HFF-Myc (cell line): Measurements from ENCODE around the gene YAF2.
"Not testable (repeated sequence)": the region's sequence is repeated elsewhere in the genome, so short reads cannot be mapped to it uniquely, and the experiment has no call there.

ENCODE experiments used
- DNase-seq: peaks from one replicate; pipeline ENCODE4 v3.0.0-alpha.2; 2011; ENCODE audit warnings: low read depth; ENCODE audit errors: extremely low read depth
- H3K4me3 ChIP-seq: replicated peaks from 2 replicates; pipeline ENCODE4 v1.5.1; 2011; ENCODE audit warnings: low read depth, mild to moderate bottlenecking, control low read depth, low read length
- TF ChIP-seq, protein P1 (sequence below): IDR thresholded peaks from 2 replicates; pipeline ENCODE4 v1.5.1; 2012; ENCODE audit warnings: mild to moderate bottlenecking, low read depth, low read length, control low read depth; ENCODE audit errors: missing control alignments

The YAF2 gene

DNA sequence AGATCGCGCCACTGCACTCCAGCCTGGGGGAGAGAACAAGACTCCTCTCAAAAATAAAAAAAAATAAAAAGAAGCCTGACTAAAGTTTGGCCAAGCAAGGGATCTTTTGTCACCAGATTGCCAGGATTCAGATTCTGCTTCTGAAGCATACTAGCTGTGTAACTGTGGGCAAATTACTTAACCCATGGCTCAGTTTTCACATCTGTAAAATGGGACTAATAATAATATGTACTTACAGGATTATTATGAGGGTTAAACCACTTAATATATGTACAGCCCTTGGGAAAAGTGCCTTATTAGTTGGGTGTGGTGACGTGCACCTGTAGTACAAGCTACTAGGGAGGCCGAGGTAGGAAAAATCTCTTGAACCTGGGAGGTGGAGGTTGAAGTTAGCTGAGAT, 21.7 kb upstream of the YAF2 start:
- H3K4me3 ChIP-seq = no peak overlapping the region
- no peak for DNase-seq
- TF ChIP-seq, protein P1, sequence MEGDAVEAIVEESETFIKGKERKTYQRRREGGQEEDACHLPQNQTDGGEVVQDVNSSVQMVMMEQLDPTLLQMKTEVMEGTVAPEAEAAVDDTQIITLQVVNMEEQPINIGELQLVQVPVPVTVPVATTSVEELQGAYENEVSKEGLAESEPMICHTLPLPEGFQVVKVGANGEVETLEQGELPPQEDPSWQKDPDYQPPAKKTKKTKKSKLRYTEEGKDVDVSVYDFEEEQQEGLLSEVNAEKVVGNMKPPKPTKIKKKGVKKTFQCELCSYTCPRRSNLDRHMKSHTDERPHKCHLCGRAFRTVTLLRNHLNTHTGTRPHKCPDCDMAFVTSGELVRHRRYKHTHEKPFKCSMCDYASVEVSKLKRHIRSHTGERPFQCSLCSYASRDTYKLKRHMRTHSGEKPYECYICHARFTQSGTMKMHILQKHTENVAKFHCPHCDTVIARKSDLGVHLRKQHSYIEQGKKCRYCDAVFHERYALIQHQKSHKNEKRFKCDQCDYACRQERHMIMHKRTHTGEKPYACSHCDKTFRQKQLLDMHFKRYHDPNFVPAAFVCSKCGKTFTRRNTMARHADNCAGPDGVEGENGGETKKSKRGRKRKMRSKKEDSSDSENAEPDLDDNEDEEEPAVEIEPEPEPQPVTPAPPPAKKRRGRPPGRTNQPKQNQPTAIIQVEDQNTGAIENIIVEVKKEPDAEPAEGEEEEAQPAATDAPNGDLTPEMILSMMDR = no peak

DNA sequence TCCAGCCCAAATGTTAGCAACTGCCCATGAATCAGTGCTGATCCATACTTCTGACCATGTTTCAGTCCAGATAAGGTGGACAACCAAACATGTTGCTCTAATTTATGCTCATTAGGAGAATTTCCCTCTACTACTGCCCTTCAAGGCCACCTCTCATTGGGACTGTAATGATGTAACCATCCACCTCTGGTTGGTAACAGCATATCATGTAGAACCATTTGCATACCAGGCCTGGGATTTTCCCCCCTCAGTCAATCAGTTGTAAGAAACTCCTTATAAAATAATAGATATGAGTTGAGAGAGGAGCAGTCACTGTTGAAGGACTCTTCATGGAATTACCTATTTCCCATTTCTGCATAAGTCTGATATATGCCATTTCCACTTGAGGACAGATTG, 17.8 kb upstream of the YAF2 start:
- H3K4me3 ChIP-seq = no peak overlapping the region
- no peak for DNase-seq
- TF ChIP-seq, protein P1 = no peak

DNA sequence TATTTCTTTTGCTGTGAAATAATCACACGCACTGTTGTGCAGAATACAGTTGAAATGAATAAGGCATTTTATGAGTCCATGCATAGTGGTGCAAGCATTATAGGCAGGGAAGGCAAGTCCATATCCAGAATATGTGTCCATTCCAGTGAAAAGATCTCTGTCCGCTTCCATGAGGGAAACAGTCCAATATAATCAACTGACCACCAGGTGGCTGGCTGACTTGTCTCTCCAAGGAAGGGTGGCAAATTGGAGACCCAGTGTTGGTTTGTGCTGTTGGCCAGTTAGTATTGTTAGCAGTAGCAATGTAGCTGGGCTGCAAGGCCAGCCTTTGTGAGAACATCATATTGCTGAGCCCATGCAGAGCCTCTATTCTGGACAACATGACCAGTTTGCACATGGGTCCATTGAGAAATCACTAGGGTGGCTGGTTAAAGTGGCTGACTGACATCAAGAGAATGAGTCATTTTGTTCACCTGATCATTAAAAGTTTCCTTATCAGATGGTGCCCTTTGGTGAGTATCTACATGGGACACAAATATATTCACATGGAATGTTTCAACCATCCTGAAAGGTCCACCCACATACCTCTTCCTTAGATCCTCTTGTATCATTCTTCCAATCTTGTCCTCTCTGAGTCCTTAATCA, 17.3 kb upstream of the YAF2 start:
- H3K4me3 ChIP-seq = no peak overlapping the region
- no peak for DNase-seq
- TF ChIP-seq, protein P1 = peak; percentile 4

DNA sequence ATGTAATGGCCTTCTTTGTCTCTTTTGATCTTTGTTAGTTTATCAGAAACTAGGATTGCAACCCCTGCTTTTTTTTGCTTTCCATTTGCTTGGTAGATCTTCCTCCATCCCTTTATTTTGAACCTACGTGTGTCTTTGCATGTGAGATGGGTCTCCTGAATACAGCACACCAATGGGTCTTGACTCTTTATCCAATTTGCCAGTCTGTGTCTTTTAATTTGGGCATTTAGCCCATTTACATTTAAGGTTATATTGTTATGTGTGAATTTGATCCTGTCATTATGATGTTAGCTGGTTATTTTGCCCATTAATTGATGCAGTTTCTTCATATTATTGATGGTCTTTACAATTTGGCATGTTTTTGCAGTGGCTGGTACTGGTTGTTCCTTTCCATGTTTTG, 14.6 kb upstream of the YAF2 start:
- H3K4me3 ChIP-seq, DNase-seq: not testable (repeated sequence)

DNA sequence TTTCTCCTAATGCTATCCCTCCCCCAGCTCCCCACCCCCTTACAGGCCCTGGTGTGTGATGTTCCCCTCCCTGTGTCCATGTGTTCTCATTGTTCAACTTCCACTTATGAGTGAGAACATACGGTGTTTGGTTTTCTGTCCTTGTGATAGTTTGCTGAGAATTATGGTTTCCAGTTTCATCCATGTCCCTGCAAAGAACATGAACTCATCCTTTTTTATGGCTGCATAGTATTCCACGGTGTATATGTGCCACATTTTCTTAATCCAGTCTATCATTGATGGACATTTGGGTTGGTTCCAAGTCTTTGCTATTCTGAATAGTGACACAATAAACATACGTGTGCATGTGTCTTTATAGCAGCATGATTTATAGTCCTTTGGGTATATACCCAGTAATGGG, 11.0 kb upstream of the YAF2 start:
- not testable (repeated sequence) for H3K4me3 ChIP-seq, DNase-seq

DNA sequence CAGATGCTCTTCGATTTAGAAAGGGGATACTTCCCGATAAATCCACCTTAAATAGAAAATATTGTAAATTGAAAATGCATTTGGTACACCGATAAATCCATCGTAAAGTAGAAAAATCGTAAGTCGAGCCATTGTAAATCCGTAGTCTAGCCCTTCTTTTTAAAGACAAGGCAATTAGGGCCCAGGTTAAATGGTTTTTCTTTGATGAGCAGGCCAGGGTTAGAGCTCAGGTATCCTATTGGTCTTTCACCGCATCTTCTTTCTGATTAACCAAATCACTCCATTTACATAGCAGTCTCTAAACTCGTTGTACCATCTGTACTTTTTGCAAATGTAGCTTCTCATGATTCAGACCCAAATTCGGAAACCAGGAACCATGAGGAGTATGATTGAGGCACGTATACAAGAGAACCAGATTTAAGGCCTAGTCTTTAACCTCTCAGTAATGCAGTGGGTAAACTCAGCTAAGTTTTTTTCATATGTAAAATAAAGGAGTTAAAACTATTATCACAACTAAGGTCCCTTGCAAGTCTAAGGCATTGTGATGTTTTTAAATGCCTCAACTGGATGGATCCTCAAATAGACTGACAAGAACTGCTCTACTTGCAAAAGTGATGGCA, 2.2 kb upstream of the YAF2 start:
- H3K4me3 ChIP-seq = no peak overlapping the region
- no peak for DNase-seq
- TF ChIP-seq, protein P1 = no peak

DNA sequence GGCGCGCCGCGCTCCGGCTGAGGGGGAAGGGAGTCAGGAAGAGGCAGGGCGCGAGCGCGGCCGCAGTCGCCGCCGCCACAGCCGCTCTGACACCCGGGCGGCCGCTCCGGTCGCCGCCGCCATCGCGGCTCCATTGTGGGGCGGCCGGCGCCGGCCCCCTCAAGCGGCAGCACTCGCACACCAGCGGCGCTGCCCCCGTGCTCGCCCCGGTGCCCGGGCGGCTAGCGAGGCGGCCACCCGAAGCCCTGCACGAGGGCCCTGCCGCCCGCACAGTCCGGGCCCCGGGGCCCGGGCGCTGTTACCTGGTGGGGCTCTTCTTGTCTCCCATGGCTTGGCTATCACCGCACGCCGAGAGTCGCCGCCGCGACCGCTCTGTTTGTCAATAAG, 202 bp downstream of the YAF2 start:
- TF ChIP-seq, protein P1 = no peak

More for the DNA sequence above, 202 bp downstream of the YAF2 start:
- no peak for DNase-seq
- peak overlapping the region; percentile 73 for H3K4me3 ChIP-seq
